GM12873 (cell line): ENCODE measurements around the gene C16orf87.

Experiments
- TF ChIP-seq, protein P1 (sequence below): IDR thresholded peaks from 2 replicates; pipeline ENCODE4 v1.5.1; 2012; ENCODE audit warnings: low read depth, mild to moderate bottlenecking, moderate library complexity, low read length, control low read depth; ENCODE audit not compliant: insufficient read depth; ENCODE audit errors: missing control alignments

The C16orf87 gene, protein sequence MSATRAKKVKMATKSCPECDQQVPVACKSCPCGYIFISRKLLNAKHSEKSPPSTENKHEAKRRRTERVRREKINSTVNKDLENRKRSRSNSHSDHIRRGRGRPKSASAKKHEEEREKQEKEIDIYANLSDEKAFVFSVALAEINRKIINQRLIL

DNA sequence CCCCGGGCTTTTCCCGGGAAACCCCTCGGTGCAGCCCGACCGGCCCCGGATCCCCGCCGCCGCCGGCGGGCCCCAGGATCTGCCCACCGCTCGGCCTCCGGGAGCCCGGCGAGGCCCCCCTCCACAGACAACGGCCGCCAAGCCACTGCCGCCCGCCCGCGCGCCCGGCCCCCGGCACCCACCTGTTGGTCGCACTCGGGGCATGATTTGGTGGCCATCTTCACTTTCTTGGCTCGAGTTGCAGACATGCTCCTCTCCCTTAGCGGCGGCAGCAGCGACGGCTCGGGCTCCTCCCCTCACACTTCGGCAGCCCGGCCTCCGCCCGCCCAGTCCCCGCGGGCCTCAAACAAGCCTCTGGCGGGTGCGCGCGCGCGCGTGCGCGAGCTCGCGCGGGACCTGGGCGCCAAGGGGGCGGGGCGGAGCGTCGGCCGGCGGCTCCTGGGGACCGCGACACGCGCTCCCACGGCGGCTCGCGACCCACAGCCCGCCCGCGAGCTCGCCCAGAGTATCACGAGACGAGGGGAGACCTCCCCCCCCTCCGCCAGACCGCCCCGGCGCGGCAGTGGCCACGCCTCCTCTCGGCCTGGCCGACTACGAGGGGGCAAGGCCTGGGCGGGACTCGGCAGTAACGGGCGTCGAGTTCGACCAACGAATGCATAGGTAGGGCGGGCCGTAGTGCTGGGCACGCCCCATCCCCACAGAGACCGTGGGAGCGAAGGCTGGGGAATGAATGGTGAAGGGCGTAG is at the start of gene C16orf87:
Gene C16orf87, minus strand, starts transcription at position 279 of the 746 bp plus-strand sequence. Its CDS starts 31 bp downstream, at position 248.
- TF ChIP-seq, protein P1, sequence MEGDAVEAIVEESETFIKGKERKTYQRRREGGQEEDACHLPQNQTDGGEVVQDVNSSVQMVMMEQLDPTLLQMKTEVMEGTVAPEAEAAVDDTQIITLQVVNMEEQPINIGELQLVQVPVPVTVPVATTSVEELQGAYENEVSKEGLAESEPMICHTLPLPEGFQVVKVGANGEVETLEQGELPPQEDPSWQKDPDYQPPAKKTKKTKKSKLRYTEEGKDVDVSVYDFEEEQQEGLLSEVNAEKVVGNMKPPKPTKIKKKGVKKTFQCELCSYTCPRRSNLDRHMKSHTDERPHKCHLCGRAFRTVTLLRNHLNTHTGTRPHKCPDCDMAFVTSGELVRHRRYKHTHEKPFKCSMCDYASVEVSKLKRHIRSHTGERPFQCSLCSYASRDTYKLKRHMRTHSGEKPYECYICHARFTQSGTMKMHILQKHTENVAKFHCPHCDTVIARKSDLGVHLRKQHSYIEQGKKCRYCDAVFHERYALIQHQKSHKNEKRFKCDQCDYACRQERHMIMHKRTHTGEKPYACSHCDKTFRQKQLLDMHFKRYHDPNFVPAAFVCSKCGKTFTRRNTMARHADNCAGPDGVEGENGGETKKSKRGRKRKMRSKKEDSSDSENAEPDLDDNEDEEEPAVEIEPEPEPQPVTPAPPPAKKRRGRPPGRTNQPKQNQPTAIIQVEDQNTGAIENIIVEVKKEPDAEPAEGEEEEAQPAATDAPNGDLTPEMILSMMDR = no peak

DNA sequence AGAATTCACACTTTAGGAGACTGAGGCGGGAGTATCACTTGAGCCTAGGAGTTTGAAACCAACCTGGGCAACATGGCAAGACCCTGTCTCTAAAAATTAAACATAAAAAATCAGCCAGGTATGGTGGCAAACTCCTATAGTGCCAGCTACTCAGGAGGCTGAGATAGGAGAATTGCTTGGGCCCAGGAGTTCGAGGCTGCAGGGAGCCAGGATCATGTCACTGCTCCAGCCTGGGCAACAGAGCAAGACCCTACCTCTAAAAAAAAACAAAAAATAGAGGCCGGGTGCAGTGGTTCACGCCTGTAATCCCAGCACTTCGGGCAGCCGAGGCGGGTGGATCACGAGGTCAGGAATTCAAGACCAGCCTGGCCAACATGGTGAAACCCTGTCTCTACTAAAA is 44.3 kb upstream of the C16orf87 start:
- TF ChIP-seq, protein P1 = no peak

DNA sequence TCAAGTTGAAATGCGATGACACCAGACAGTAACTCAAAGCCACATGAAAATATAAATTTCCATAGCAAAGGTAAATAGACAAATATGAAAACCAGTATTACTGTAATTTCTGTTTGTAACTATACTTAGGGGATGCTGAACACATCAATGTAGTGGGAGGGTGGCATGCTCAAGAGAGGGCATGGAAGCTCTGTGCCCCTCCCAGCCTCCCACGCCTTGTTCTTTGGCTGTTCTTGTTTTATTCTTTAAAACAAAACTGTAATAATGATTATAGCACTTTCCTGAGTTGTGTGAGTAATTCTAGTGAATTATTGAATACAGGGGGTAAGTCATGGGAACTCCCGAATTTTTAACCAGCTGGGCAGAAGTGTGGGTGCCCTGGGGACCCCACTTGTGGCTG is 42.2 kb upstream of the C16orf87 start:
- TF ChIP-seq, protein P1 = no peak

DNA sequence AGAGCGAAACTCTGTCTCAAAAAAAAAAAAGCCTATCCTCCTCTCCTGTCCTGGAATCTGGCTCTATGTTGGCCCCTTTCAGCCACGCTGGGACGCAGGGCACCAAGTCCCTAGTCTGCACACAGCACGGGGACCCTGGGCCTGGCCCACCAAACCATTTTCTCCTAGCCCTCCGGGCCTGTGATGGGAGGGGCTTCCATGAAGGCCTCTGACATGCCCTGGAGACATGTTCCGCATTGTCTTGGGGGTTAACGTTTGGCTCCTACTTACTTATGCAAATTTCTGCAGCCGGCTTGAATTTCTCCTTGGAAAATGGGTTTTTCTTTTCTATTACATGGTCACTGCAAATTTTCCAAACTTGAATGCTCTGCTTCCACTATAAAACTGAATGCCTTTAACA is 40.6 kb upstream of the C16orf87 start:
- TF ChIP-seq, protein P1 = no peak

DNA sequence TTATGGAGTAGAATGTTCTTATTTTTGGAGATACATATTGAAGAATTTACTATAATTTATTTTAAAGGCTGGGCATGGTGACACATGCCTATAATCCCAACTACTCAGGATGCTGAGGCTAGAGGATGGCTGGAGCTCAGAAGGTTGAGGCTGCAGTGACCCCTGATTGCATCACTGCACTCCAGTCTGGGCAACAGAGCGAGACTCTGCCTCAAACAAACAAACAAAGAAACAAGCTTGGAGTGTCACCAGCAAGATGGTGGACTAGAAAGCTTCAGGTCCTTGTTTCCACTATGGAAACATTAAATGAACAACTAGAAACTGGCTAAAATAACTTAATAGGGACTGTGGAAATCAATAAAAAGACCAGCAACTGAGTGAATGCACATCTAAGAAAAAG is 35.3 kb upstream of the C16orf87 start:
- TF ChIP-seq, protein P1 = no peak

DNA sequence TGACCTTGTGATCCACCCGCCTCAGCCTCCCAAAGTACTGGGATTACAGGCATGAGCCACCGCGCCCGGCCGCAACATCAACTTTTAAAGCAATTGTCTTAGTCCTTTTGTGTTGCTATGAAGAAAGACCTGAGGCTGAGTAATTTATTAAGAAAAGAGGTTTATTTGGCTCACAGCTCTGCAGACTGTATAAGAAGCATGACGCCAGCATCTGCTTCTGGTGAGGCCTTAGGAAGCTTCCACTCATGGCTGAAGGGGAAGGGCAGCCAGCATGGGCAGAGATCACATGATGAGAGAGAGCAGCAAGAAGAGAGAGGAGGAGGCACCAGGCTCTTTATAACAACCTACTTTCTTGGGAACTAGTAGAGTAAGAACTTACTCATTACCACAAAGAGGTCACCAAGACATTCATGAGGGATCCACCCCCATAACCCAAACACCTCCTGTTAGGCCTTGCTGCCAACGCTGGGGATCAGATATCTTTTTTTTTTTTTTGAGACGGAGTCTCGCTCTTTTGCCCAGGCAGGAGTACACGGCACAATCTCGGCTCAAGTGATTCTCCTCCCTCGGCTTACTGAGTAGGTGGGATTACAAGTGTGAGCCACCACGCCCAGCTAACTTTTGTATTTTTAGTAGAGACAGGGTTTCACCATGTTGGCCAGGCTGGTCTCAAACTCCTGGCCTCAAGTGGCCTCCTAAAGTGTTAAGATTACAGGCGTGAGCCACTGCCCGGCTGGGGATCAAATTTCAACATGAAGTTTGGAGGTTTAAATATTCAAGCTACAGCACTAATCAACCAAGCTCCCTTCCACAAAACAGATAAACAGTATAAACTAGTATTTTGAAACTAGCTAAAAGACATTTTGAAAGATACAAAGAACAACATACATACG is 31.8 kb upstream of the C16orf87 start:
- TF ChIP-seq, protein P1 = no peak

DNA sequence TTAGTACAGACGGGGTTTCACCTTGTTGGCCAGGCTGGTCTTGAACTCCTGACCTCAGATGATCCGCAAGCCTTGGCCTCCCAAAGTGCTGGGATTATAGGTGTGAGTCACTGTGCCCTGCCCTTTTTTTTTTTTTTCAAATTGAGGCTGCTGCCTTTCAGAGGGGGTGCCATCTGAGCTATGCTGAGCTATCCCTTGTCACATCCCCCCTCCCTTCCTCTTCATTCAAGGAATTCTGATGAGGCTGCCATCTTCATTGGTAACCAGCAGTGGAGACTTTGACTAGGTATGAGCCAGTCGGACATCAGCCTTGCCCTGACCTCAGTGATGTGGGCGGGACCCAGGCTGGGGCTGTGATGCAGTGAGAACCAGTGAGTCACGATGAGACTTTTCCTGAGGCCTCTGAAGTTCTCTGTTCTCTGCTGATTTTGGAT is 28.8 kb upstream of the C16orf87 start:
- TF ChIP-seq, protein P1 = no peak
